ENCODE data around the gene STARD13. TPM values are rescaled to one million over a fixed set of nuclear protein-coding genes. Genes with fewer than 3 reads are reported as not detected.

The STARD13 gene
- total RNA-seq, 2 experiments from 2014 or later, result 0.57 TPM; not detected in 1

DNA sequence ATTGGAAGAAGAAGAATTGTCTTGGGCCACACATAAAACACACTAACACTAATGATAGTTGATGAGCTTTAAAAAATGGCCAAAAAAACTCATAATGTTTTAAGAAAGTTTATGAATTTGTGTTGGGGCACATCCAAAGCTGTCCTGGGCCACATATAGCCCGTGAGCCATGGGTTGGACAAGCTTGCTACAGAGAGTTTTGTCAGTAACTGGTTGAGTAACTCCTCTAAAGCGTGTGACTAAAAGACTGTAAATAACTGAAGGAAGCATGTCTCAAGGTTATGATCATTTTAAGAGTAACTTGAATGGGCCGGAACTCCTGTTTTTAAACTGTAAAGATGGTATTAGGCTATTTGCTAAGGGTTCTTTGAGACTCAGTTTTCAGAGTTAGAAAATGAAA lies 151.3 kb downstream of the STARD13 start:
- Histone ChIP-seq H2AFZ (ENCODE audit: low read length) (no peak overlapping the region), H3K4me3 (ENCODE audit: low read depth, low read length, poor library complexity, severe bottlenecking) (no peak overlapping the region), H3K9me3 (ENCODE audit: low read length) (no peaks in the 10 kb centered on the region), H4K20me1 (ENCODE audit: insufficient read depth, low read length) (no peaks in the 10 kb centered on the region), H3K27ac (ENCODE audit: low read depth, low read length, poor library complexity, severe bottlenecking) (no peak overlapping the region), H3K4me2 (ENCODE audit: low read length) (no peak overlapping the region), H3K4me1 (ENCODE audit: insufficient read depth, low read length, poor library complexity, severe bottlenecking) (no peaks in the 10 kb centered on the region), H3K79me2 (ENCODE audit: insufficient read depth, low read depth, low read length) (no peaks in the 10 kb centered on the region), H3K36me3 (ENCODE audit: insufficient read depth, low read length) (no peaks in the 10 kb centered on the region), H3K9me2 (ENCODE audit: insufficient read depth, low read length) (no peaks in the 10 kb centered on the region)
- no peak for DNase-seq (ENCODE audit: low spot score)
- BruUV-seq (replicated peaks), result no TSS peak
- intact Hi-C loops (cut with micrococcal nuclease; ENCODE audit: unreplicated experiment), result no loop called here
- POLR2A ChIA-PET, result interaction anchor here (0.6 to 1.5 kb wide), 3 partner anchors 12 to 362 kb away, joined by 3 to 5 read pairs (median 3); no protein-coding TSS in a partner anchor
- CTCF ChIA-PET (ENCODE audit: unreplicated experiment), result no interaction called here
- TF ChIP-seq EZH2phosphoT487 (IDR thresholded peaks at IDR 0.05; ENCODE audit: borderline replicate concordance, low read depth, low read length), result no peak
- TF ChIP-seq, protein P1, sequence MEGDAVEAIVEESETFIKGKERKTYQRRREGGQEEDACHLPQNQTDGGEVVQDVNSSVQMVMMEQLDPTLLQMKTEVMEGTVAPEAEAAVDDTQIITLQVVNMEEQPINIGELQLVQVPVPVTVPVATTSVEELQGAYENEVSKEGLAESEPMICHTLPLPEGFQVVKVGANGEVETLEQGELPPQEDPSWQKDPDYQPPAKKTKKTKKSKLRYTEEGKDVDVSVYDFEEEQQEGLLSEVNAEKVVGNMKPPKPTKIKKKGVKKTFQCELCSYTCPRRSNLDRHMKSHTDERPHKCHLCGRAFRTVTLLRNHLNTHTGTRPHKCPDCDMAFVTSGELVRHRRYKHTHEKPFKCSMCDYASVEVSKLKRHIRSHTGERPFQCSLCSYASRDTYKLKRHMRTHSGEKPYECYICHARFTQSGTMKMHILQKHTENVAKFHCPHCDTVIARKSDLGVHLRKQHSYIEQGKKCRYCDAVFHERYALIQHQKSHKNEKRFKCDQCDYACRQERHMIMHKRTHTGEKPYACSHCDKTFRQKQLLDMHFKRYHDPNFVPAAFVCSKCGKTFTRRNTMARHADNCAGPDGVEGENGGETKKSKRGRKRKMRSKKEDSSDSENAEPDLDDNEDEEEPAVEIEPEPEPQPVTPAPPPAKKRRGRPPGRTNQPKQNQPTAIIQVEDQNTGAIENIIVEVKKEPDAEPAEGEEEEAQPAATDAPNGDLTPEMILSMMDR (conservative IDR thresholded peaks at IDR 0.05; ENCODE audit: low read length), result no peak

DNA sequence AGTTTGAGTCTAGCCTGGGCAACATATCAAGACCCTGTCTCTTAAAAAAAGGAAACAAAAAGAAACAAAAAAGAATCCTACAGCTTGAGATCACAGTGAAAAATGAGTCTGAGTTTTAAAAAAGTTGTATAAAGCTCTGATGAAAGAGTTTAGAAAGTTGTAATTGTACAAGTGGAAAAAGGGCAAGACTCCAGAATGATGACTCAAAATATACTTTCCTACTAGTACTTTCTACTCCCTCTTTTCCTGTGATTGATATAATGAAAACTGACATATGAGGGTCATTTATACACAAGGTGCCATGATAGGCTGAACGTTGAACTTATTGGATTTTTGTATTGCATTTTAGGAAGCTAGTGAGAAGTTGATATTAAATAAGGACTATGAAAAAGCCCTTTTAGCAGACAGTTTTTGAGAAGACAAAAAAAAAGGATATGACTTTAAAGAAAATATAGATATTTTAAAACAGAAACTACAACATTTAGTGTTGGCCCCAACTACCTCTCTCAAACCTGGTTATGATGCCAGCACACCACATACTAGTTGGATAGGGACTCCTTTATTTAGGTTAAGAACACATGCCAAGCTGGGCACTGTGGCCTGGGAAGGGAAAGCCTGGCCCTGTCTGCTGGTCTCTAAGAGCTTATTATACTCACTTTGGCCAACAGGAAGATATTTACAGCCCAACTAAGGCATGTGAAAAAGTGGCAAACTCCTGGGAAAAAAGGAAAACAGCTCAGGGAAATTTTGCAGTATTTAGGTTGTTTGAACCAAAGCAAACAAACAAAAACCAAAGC lies 152.7 kb downstream of the STARD13 start:
- no peaks in the 10 kb centered on the region for H3K79me2 ChIP-seq (ENCODE audit: insufficient read depth, low read depth, low read length)
- no peaks in the 10 kb centered on the region for H4K20me1 ChIP-seq (ENCODE audit: insufficient read depth, low read length)
- H3K27ac ChIP-seq (ENCODE audit: low read depth, low read length, poor library complexity, severe bottlenecking), result no peak overlapping the region
- TF ChIP-seq, protein P1 (conservative IDR thresholded peaks at IDR 0.05; ENCODE audit: low read length), result no peak
- TF ChIP-seq EZH2phosphoT487 (IDR thresholded peaks at IDR 0.05; ENCODE audit: borderline replicate concordance, low read depth, low read length), result no peak
- H3K4me3 ChIP-seq (ENCODE audit: low read depth, low read length, poor library complexity, severe bottlenecking), result no peak overlapping the region
- intact Hi-C loops (cut with micrococcal nuclease; ENCODE audit: unreplicated experiment), result no loop called here
- POLR2A ChIA-PET, result interaction anchor here (0.6 to 1.2 kb wide), 4 partner anchors 12 to 1326 kb away, joined by 3 to 6 read pairs (median 3); no protein-coding TSS in a partner anchor
- no peaks in the 10 kb centered on the region for H3K36me3 ChIP-seq (ENCODE audit: insufficient read depth, low read length)
- no peaks in the 10 kb centered on the region for H3K9me3 ChIP-seq (ENCODE audit: low read length)
- BruUV-seq (replicated peaks), result no TSS peak
- CTCF ChIA-PET (ENCODE audit: unreplicated experiment), result no interaction called here
- no peak overlapping the region for H2AFZ ChIP-seq (ENCODE audit: low read length)
- DNase-seq (ENCODE audit: low spot score), result no peak
- no peak overlapping the region for H3K4me2 ChIP-seq (ENCODE audit: low read length)
- H3K4me1 ChIP-seq (ENCODE audit: insufficient read depth, low read length, poor library complexity, severe bottlenecking), result no peaks in the 10 kb centered on the region
- no peaks in the 10 kb centered on the region for H3K9me2 ChIP-seq (ENCODE audit: insufficient read depth, low read length)

DNA sequence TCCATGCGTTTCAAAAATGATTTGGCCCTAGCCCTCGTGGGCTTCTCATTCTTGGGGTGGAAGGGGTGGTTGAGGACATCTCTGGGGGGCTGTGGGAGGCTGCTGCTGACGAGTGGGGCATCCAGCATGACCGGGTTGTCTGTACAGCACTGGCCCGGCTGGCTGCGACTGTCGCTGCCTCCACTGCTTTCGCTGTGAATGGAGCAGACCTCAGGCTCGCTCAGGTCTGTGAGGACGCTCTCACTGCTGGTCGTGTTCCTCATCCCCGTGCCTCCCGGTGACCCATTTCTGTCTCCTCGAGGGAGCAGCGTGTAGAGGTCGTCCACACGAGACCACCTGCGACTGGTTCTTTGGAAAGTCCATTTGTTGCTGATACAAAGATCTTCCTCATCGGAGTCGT lies 155.7 kb downstream of the STARD13 start:
- H3K27ac ChIP-seq (ENCODE audit: low read depth, low read length, poor library complexity, severe bottlenecking), result no peak overlapping the region
- H4K20me1 ChIP-seq (ENCODE audit: insufficient read depth, low read length), result no peaks in the 10 kb centered on the region
- H3K4me1 ChIP-seq (ENCODE audit: insufficient read depth, low read length, poor library complexity, severe bottlenecking), result no peaks in the 10 kb centered on the region
- H3K4me3 ChIP-seq (ENCODE audit: low read depth, low read length, poor library complexity, severe bottlenecking), result no peak overlapping the region
- POLR2A ChIA-PET, result no interaction called here
- no peak overlapping the region for H2AFZ ChIP-seq (ENCODE audit: low read length)
- no TSS peak for BruUV-seq (replicated peaks)
- no peak for DNase-seq (ENCODE audit: low spot score)
- H3K36me3 ChIP-seq (ENCODE audit: insufficient read depth, low read length), result no peaks in the 10 kb centered on the region
- no peak for TF ChIP-seq EZH2phosphoT487 (IDR thresholded peaks at IDR 0.05; ENCODE audit: borderline replicate concordance, low read depth, low read length)
- TF ChIP-seq, protein P1 (conservative IDR thresholded peaks at IDR 0.05; ENCODE audit: low read length), result no peak
- CTCF ChIA-PET (ENCODE audit: unreplicated experiment), result no interaction called here
- no peak overlapping the region for H3K4me2 ChIP-seq (ENCODE audit: low read length)
- no peaks in the 10 kb centered on the region for H3K9me3 ChIP-seq (ENCODE audit: low read length)
- intact Hi-C loops (cut with micrococcal nuclease; ENCODE audit: unreplicated experiment), result no loop called here
- no peaks in the 10 kb centered on the region for H3K79me2 ChIP-seq (ENCODE audit: insufficient read depth, low read depth, low read length)
- H3K9me2 ChIP-seq (ENCODE audit: insufficient read depth, low read length), result no peaks in the 10 kb centered on the region

All from OCI-LY7 (cell line).